GM12878 (cell line): ENCODE results near the gene LRRC8D. TPM values are rescaled to one million over a fixed set of nuclear protein-coding genes. Genes with fewer than 3 reads are reported as not detected.
A peak's percentile ranks its signal among the peaks of the same experiment; 100 is the strongest.

Experiments
- ATAC-seq: fragments of 200-7000 bp; cut with Tn5 transposase; 3 replicates; pipeline ENCODE4 v1.9.1; 2020; ENCODE audit warnings: mild to moderate bottlenecking, moderate library complexity
- BruUV-seq: library from RNA; stranded (reverse); fragments of 400-500 nt; replicated peaks from 2 replicates; lab custom pipeline; 2021; lab: Mats Ljungman, UMichigan
- CTCF ChIA-PET: fragments of 300-600 bp; sonication (Branson Sonifier 250); formaldehyde crosslinking; extraction: SDS; loops from one replicate; lab custom pipeline; 2021; ENCODE audit warnings: inconsistent platforms; lab: Yijun Ruan, JAX
- POLR2A ChIA-PET: fragments of 350-600 bp; formaldehyde crosslinking; extraction: SDS; loops from one replicate; lab custom pipeline; 2021; ENCODE audit warnings: inconsistent platforms; lab: Charles Lee
- RAD21 ChIA-PET: fragments of 300-600 bp; sonication (Branson Sonifier 250); formaldehyde crosslinking; loops from one replicate; lab custom pipeline; 2023; ENCODE audit warnings: antibody characterized with exemption; ENCODE audit not compliant: unreplicated experiment; lab: Charles Lee
- SMC1A ChIA-PET: fragments of 300-600 bp; sonication (Branson Sonifier 250); formaldehyde crosslinking; loops from one replicate; lab custom pipeline; 2023; ENCODE audit not compliant: unreplicated experiment, uncharacterized antibody; lab: Charles Lee
- DNase-seq: peaks from one replicate; pipeline ENCODE4 v3.0.0-alpha.2; 2011; ENCODE audit warnings: low read depth, low spot score
- FAIRE-seq: peaks from 3 replicates; lab custom pipeline; 2011; peaks lifted over from hg19 to GRCh38; lab: Jason Lieb, UNC
- H2AFZ ChIP-seq: 2 replicates; pipeline ENCODE4 v1.6.0; 2011; ENCODE audit warnings: low read depth, low read length, control low read depth; ENCODE audit not compliant: control insufficient read depth
- H3K27ac ChIP-seq: 2 replicates; pipeline ENCODE4 v1.5.1; 2011; ENCODE audit warnings: control low read depth; ENCODE audit not compliant: control insufficient read depth, insufficient read depth
- H3K27me3 ChIP-seq, 2 experiments: replicated peaks in 1 of 2; 2 replicates each; pipeline versions ENCODE4 v1.6.0 to v1.6.1; 2011; ENCODE audit warnings: low read length in 1 of 2; ENCODE audit not compliant: control insufficient read depth in 2 of 2, insufficient read depth in 2 of 2
- H3K36me3 ChIP-seq, 2 experiments: 2 replicates each; pipeline ENCODE4 v1.5.1; 2011; ENCODE audit warnings: low read length in 1 of 2; ENCODE audit not compliant: control insufficient read depth in 2 of 2, insufficient read depth in 2 of 2
- H3K4me1 ChIP-seq: 2 replicates; pipeline ENCODE4 v1.6.1; 2011; ENCODE audit warnings: mild to moderate bottlenecking, low read length, moderate library complexity, mixed read lengths; ENCODE audit not compliant: control insufficient read depth, insufficient read depth
- H3K4me2 ChIP-seq: 2 replicates; pipeline ENCODE4 v1.6.0; 2011; ENCODE audit warnings: control low read depth; ENCODE audit not compliant: control insufficient read depth, insufficient read depth
- H3K4me3 ChIP-seq: fragments of 200-600 bp; sonication (generic); 2 replicates; pipeline ENCODE4 v1.5.1; 2016
- H3K79me2 ChIP-seq: 2 replicates; pipeline ENCODE4 v1.6.0; 2011; ENCODE audit warnings: low read length; ENCODE audit not compliant: control insufficient read depth, insufficient read depth
- H3K9ac ChIP-seq: 2 replicates; pipeline ENCODE4 v1.8.0; 2011; ENCODE audit warnings: low read length, control low read depth, mixed read lengths; ENCODE audit not compliant: control insufficient read depth, insufficient read depth
- H3K9me3 ChIP-seq: replicated peaks from 3 replicates; pipeline ENCODE4 v1.5.1; 2011; ENCODE audit warnings: mild to moderate bottlenecking, low read length; ENCODE audit not compliant: control insufficient read depth, insufficient read depth
- H4K20me1 ChIP-seq: 2 replicates; pipeline ENCODE4 v1.6.0; 2011; ENCODE audit not compliant: control insufficient read depth, insufficient read depth
- BACH1 ChIP-seq: fragments of 450-650 bp; IDR thresholded peaks from 2 replicates; pipeline ENCODE4 v1.6.1; 2017; ENCODE audit warnings: mild to moderate bottlenecking, borderline replicate concordance
- CBX5 ChIP-seq: sonication (generic); IDR thresholded peaks from 2 replicates; pipeline ENCODE4 v1.6.1; 2016; ENCODE audit warnings: low read depth, moderate library complexity, mild to moderate bottlenecking, inconsistent platforms
- CHD2 ChIP-seq: IDR thresholded peaks from 2 replicates; pipeline ENCODE4 v1.6.1; 2011; ENCODE audit warnings: low read depth, low read length, improper control_type of control experiment, borderline replicate concordance
- EED ChIP-seq: sonication (generic); IDR thresholded peaks from 2 replicates; pipeline ENCODE4 v1.6.1; 2016; ENCODE audit warnings: antibody characterized with exemption, low read depth
- KDM1A ChIP-seq: fragments of 200-600 bp; sonication (generic); IDR thresholded peaks from 2 replicates; pipeline ENCODE4 v1.6.1; 2016; ENCODE audit warnings: borderline replicate concordance
- NFYB ChIP-seq: IDR thresholded peaks from 2 replicates; pipeline ENCODE4 v1.6.1; 2011; ENCODE audit warnings: low read depth, mild to moderate bottlenecking, low read length, improper control_type of control experiment, moderate library complexity; ENCODE audit not compliant: insufficient read depth
- NR2C2 ChIP-seq: IDR thresholded peaks from 2 replicates; pipeline ENCODE4 v1.6.1; 2011; ENCODE audit warnings: borderline replicate concordance, low read depth; ENCODE audit not compliant: control insufficient read depth, insufficient read length
- POLR2A ChIP-seq: IDR thresholded peaks from 2 replicates; pipeline ENCODE4 v1.6.1; 2011; ENCODE audit warnings: low read depth, mild to moderate bottlenecking, low read length
- SIN3A ChIP-seq: IDR thresholded peaks from 2 replicates; pipeline ENCODE4 v1.6.1; 2012; ENCODE audit warnings: low read depth, low read length, improper control_type of control experiment
- SMAD1 ChIP-seq: fragments of 450-650 bp; IDR thresholded peaks from 2 replicates; pipeline ENCODE4 v1.6.1; 2018; ENCODE audit warnings: mild to moderate bottlenecking, low read depth; ENCODE audit not compliant: partially characterized antibody
- WGBS: methylation state at CpG from one replicate; pipeline ENCODE4 v1.1.6; 2016; ENCODE audit warnings: low lambda C conversion rate; ENCODE audit not compliant: insufficient replicate concordance, insufficient coverage; ENCODE audit errors: missing lambda C conversion rate; 5-methylcytosine and 5-hydroxymethylcytosine counted together
- in situ Hi-C: fragments of 300-500 bp; cut with MboI; formaldehyde crosslinking; loops from 9 replicates; pipeline ENCODE4 v1.14.3; 2018; ENCODE audit warnings: mixed read lengths
- intact Hi-C: fragments of 100-400 bp; cut with micrococcal nuclease; formaldehyde crosslinking; loops from one replicate; pipeline ENCODE4 v1.14.2; 2022; ENCODE audit not compliant: unreplicated experiment
- polyA plus RNA-seq, 11 experiments: library from polyadenylated mRNA; depleted of rRNA in 4 of 11; unstranded in 6 of 11; stranded (reverse) in 5 of 11; fragments of >200 nt; fragmentation: Nextera tagmentation in 4 of 11; fragmentation: Illumina TruSeq in 1 of 11; extraction: Ambion mirVana in 4 of 11; extraction: Trizol in 1 of 11; gene quantifications; 1 replicate in 1 of 11; 2 replicates in 10 of 11; pipeline versions ENCODE4 v1.2.1 to v1.2.3, GENCODE V29; 2011 to 2016; ENCODE audit warnings: inconsistent platforms in 2 of 11, missing spikeins in 2 of 11, low read depth in 1 of 11
- total RNA-seq, 4 experiments: library from RNA; depleted of rRNA in 3 of 4; stranded (reverse); fragments of >200 nt in 3 of 4; fragmentation: Illumina TruSeq in 1 of 4; extraction: Trizol in 1 of 4; gene quantifications; 2 replicates each; pipeline versions ENCODE4 v1.2.1 to v1.2.3, GENCODE V29; 2013 to 2021
- TF ChIP-seq, protein P1 (sequence below): fragments of 450-650 bp; formaldehyde crosslinking; IDR thresholded peaks from 2 replicates; pipeline ENCODE4 v1.4.0; 2020; ENCODE audit warnings: mild to moderate bottlenecking, moderate library complexity
- TF ChIP-seq, protein P2 (sequence below): IDR thresholded peaks from 2 replicates; pipeline ENCODE4 v1.6.1; 2011; ENCODE audit warnings: mild to moderate bottlenecking, low read depth, low read length, moderate library complexity; ENCODE audit not compliant: insufficient replicate concordance
- TF ChIP-seq, protein P3 (sequence below): fragments of 450-650 bp; IDR thresholded peaks from 2 replicates; pipeline ENCODE4 v1.6.1; 2017; ENCODE audit warnings: borderline replicate concordance
- TF ChIP-seq, protein P4 (sequence below): fragments of 450-650 bp; IDR thresholded peaks from 2 replicates; pipeline ENCODE4 v1.6.1; 2018; ENCODE audit warnings: mild to moderate bottlenecking, low read depth, moderate library complexity; ENCODE audit not compliant: partially characterized antibody

LRRC8D gene
- total and polyA plus RNA-seq, 10 of the 15 experiments (the other 5 are each of a cell fraction or from before 2014, with no cell fraction given) = 5.6 to 44.1 (median 26.8) TPM

DNA sequence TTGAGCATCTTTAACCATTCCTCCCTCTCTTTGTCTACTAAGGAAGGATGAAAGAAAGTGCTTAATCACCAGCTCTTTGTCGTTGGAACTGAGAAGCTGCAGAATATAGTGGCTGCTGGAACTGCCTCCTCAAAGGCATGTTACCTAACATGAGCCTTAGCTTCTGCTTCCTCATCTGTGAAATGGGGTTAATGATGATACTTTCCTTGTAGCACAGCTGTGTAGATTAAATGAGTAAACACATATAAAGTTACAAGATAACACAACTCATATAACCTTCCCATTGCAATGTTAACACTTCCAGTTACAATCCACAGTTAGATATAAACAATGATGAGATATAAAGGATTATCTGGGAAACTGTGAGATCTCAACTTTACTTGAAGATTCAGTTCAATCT is 125.7 kb downstream of the LRRC8D start:
- no peaks in the 10 kb centered on the region for H3K27me3 ChIP-seq
- ChIA-PET SMC1A (interaction anchor here (0.7 to 1.4 kb wide), 8 partner anchors 11 to 335 kb away, joined by 3 to 5 read pairs (median 3); no protein-coding TSS in a partner anchor), RAD21 (interaction anchor here (1.4 to 1.6 kb wide), 2 partner anchors 103 to 165 kb away, joined by 3 to 5 read pairs; no protein-coding TSS in a partner anchor), POLR2A (interaction anchor here (1.1 to 1.3 kb wide), 2 partner anchors 12 to 20 kb away, joined by 3 to 4 read pairs; no protein-coding TSS in a partner anchor), CTCF (interaction anchor here (0.7 to 1.6 kb wide), 4 partner anchors 9 to 164 kb away, joined by 3 to 8 read pairs (median 5); no protein-coding TSS in a partner anchor)
- WGBS = 0% methylated on average over 1 of the region's 1 CpG
- peaks cover 21% of the 10 kb centered on the region for H3K4me1 ChIP-seq
- H3K79me2 ChIP-seq = no peaks in the 10 kb centered on the region
- no peak for FAIRE-seq
- no peak overlapping the region for H3K9ac ChIP-seq
- H3K4me3 ChIP-seq = no peak overlapping the region
- ATAC-seq = peak; percentile 44
- no peaks in the 10 kb centered on the region for H4K20me1 ChIP-seq
- BruUV-seq = no TSS peak
- no peak for DNase-seq
- peak overlapping the region; percentile 85 for H3K4me2 ChIP-seq
- H3K36me3 ChIP-seq = no peaks in the 10 kb centered on the region
- intact Hi-C loops = no loop called here
- no peak overlapping the region for H2AFZ ChIP-seq
- H3K27ac ChIP-seq = peak overlapping the region; percentile 9
- H3K9me3 ChIP-seq = no peaks in the 10 kb centered on the region
- in situ Hi-C loops = no loop called here
- TF ChIP-seq KDM1A (no peak), NR2C2 (no peak), EED (no peak), BACH1 (no peak), POLR2A (no peak), SMAD1 (no peak), NFYB (no peak), SIN3A (no peak), CBX5 (no peak), CHD2 (no peak)
- TF ChIP-seq, protein P1, sequence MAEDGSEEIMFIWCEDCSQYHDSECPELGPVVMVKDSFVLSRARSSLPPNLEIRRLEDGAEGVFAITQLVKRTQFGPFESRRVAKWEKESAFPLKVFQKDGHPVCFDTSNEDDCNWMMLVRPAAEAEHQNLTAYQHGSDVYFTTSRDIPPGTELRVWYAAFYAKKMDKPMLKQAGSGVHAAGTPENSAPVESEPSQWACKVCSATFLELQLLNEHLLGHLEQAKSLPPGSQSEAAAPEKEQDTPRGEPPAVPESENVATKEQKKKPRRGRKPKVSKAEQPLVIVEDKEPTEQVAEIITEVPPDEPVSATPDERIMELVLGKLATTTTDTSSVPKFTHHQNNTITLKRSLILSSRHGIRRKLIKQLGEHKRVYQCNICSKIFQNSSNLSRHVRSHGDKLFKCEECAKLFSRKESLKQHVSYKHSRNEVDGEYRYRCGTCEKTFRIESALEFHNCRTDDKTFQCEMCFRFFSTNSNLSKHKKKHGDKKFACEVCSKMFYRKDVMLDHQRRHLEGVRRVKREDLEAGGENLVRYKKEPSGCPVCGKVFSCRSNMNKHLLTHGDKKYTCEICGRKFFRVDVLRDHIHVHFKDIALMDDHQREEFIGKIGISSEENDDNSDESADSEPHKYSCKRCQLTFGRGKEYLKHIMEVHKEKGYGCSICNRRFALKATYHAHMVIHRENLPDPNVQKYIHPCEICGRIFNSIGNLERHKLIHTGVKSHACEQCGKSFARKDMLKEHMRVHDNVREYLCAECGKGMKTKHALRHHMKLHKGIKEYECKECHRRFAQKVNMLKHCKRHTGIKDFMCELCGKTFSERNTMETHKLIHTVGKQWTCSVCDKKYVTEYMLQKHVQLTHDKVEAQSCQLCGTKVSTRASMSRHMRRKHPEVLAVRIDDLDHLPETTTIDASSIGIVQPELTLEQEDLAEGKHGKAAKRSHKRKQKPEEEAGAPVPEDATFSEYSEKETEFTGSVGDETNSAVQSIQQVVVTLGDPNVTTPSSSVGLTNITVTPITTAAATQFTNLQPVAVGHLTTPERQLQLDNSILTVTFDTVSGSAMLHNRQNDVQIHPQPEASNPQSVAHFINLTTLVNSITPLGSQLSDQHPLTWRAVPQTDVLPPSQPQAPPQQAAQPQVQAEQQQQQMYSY (CRISPR knock-in tag) = no peak
- TF ChIP-seq, protein P2, sequence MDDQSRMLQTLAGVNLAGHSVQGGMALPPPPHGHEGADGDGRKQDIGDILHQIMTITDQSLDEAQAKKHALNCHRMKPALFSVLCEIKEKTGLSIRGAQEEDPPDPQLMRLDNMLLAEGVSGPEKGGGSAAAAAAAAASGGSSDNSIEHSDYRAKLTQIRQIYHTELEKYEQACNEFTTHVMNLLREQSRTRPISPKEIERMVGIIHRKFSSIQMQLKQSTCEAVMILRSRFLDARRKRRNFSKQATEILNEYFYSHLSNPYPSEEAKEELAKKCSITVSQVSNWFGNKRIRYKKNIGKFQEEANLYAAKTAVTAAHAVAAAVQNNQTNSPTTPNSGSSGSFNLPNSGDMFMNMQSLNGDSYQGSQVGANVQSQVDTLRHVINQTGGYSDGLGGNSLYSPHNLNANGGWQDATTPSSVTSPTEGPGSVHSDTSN = no peak
- TF ChIP-seq, protein P3, sequence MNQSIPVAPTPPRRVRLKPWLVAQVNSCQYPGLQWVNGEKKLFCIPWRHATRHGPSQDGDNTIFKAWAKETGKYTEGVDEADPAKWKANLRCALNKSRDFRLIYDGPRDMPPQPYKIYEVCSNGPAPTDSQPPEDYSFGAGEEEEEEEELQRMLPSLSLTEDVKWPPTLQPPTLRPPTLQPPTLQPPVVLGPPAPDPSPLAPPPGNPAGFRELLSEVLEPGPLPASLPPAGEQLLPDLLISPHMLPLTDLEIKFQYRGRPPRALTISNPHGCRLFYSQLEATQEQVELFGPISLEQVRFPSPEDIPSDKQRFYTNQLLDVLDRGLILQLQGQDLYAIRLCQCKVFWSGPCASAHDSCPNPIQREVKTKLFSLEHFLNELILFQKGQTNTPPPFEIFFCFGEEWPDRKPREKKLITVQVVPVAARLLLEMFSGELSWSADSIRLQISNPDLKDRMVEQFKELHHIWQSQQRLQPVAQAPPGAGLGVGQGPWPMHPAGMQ = no peak
- TF ChIP-seq, protein P4, sequence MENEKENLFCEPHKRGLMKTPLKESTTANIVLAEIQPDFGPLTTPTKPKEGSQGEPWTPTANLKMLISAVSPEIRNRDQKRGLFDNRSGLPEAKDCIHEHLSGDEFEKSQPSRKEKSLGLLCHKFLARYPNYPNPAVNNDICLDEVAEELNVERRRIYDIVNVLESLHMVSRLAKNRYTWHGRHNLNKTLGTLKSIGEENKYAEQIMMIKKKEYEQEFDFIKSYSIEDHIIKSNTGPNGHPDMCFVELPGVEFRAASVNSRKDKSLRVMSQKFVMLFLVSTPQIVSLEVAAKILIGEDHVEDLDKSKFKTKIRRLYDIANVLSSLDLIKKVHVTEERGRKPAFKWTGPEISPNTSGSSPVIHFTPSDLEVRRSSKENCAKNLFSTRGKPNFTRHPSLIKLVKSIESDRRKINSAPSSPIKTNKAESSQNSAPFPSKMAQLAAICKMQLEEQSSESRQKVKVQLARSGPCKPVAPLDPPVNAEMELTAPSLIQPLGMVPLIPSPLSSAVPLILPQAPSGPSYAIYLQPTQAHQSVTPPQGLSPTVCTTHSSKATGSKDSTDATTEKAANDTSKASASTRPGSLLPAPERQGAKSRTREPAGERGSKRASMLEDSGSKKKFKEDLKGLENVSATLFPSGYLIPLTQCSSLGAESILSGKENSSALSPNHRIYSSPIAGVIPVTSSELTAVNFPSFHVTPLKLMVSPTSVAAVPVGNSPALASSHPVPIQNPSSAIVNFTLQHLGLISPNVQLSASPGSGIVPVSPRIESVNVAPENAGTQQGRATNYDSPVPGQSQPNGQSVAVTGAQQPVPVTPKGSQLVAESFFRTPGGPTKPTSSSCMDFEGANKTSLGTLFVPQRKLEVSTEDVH = no peak
